HG03575 (cell line): ENCODE measurements around the gene CYB561D2.

Experiments used
- ATAC-seq: cut with Tn5 transposase; IDR thresholded peaks from one replicate; pipeline ENCODE4 v1.9.1; 2021; ENCODE audit not compliant: unreplicated experiment, insufficient number of reproducible peaks, low FRiP score; ENCODE audit errors: extremely low read depth

CYB561D2 gene

DNA sequence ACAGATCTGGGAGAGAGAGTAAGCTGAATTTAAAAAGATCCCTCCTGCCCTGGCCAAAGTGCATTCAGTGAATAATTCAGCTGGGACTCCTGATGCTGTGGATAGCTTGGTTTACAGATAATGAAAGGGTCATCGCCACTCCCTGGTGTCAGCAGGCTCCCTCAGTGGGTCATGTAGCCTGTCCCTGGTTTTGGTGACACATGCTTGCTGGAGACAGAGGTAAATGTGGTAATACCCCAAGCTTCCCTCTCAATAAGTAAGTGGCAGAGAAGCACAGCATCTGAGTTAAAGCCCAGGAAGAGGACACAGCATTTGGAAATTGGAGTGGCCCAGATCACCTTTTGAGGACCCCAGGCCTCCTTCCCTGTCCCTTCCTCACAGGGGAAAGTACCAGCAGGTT lies 6.8 kb downstream of the CYB561D2 start:
- ATAC-seq: no peak

- ATAC-seq: no peak
Measured at GRCh38 chr3:50358355-50358910, 7.8 kb downstream of the CYB561D2 start.

GRCh38 chr3:50358911-50359759 lies 8.5 kb downstream of the CYB561D2 start, which contains the start of gene TMEM115:
Gene TMEM115 (minus strand): TSS chr3:50359521. CDS start chr3:50359063, 458 bp downstream.
- peak; percentile 90 for ATAC-seq

DNA sequence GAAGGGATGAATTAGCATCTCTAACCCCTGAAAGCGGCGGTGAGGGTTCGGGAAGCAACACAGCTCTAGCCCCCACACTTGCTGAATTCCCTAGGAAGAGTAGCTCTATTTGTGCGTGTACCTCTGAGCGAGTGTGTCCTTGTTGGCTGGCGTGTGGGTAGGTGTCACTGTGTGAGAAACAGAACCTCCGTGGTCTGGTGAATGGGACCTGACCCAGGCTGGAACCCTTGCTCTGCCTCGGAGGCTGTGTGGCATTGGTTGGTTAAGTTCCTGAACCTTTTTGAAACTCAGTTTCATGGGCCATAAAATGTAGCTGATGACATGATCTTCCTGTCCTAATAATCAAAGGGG lies 9.1 kb downstream of the CYB561D2 start:
- ATAC-seq: no peak

- no peak for ATAC-seq
Measured at GRCh38 chr3:50364573-50365079, 14.0 kb downstream of the CYB561D2 start.

GRCh38 chr3:50365080-50365841 lies 14.6 kb downstream of the CYB561D2 start:
- ATAC-seq: no peak

- ATAC-seq: no peak
Measured at GRCh38 chr3:50365842-50366220, 15.2 kb downstream of the CYB561D2 start.

DNA sequence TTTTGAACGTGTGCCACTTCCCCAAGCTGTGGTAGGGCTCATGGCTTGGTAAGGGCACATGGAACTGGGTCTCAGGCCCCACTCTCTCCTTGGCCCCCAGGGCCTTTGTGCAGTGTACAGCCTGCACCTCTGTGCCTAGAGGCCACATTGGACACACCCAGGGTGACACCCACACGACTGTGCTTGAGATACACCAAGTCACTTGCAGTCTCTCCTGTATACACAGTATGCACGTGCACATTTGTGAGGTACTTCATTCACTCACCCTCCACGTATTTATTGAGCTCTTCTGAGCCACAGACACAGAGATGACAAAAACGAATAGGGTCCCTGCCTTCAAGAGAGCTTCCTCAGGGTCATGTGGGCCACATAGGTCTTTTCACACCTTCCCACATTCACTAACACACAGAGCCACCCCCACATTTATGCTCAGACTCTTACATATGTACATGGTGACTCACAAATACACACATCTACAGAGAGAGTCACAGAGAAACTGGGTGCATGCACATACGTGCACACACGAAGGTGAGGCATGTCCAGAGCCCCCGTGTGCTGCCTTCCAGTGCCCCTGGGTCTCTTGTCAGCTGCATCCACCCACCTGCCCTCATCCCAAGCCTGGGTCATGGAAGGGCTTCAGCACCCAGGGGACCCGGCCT lies 18.5 kb downstream of the CYB561D2 start:
- no peak for ATAC-seq

GRCh38 chr3:50370594-50370993 lies 19.9 kb downstream of the CYB561D2 start:
- ATAC-seq: no peak

DNA sequence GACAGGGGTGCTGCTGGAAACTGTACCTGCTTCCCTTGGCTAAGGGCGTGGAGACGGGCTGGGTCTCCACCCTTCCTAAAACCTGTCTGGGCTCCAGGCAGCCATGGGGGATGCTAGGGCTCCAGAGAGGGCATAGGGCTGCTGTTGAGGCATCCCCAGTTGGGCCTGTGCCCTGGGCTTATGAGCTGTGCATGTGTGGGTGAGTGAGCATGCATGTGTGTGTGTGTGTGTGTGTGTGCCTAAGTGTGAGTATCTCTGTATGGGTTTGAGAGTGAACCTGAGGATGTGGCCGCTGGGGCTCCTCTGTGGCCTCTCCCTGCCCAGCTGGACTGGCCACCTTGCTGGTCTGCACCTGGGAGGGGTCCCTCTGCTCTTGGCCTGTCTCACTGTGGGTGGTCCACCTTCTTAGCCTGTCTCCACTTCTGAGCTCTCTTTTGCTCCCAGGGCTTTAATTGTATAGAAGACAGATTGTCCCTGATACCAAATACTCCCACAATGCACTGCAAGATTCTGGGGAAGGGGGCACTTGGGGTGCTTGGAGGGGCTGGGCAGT lies 20.5 kb downstream of the CYB561D2 start:
- no peak for ATAC-seq

GRCh38 chr3:50372349-50372748 lies 21.7 kb downstream of the CYB561D2 start:
- ATAC-seq: no peak

GRCh38 chr3:50373146-50374051 lies 22.7 kb downstream of the CYB561D2 start:
- no peak for ATAC-seq

DNA sequence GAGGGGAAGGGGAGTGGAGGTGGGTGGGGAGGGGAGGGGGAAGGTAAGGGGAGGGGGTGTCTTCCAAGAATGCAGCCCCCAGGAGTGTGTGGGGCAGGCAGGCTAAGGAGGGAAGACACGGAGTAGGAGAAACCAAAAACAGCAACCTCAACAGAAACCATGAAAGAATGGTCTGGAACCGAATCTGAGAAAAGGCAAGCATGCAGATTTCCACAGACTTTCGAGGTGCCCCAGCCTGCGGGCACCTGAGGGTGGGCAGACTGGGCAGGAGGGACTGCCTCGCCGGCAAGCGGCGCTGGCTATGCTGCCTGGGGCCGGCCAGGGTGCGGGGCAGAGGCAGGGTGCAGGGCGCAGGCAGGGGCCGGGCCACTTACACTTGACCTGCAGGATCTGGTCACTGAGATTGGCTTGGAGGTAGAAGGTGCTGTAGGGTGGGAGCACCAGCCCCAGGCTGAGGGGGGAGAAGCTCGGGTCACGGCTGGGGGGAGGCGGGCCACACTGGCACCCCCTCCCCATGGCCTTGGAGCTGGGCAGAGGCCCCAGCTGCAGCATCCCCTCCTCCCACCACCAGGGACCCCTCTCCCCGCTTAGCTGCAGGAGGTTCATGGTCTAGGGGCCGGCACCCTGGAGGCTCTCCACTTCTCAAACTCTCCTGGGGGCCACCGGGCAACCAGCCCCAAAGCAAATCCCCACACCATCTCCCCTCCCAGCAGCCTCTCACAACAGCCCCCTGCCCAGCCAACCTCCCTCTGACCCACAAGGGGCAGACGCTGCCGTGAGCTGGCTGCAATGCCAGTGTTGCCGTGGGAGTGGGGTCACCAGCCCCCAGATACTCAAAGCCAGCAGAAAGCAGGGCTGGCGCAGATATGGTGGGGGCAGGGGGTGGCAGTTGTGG lies 23.9 kb downstream of the CYB561D2 start:
- no peak for ATAC-seq

- ATAC-seq: no peak
Measured at GRCh38 chr3:50375258-50375931, 24.7 kb downstream of the CYB561D2 start.

- no peak for ATAC-seq
Measured at GRCh38 chr3:50378024-50378423, 27.4 kb downstream of the CYB561D2 start.

DNA sequence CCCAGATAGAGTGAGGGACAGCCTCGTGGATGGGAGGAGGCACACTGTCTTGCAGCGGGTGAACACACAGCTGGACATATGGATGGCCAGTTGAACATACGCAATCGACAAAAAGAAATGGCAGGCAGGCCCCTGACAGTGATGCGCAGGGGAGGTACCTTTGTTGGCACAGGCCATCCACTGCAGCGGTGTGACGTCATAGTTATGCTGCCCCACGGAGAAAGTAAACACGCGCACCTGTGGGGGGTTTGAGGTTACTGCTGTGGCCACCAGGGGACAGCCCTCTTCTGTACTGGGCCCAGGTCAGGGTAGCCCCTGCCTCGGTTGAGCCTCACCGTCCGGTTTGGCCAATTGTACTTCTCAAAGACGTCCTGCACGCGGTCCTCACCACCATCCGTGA lies 28.1 kb downstream of the CYB561D2 start:
- ATAC-seq: no peak
